ENCODE results near the gene NOS1.
"Not testable (repeated sequence)": the region's sequence is repeated elsewhere in the genome, so short reads cannot be mapped to it uniquely, and the experiment has no call there.

Gene NOS1

GRCh38 chr12:117202033-117202432 lies 159.4 kb downstream of the NOS1 start:
- DNase-seq = no peak

- DNase-seq = not testable (repeated sequence)
Measured at GRCh38 chr12:117199956-117200744, 161.3 kb downstream of the NOS1 start.

- DNase-seq = not testable (repeated sequence)
Measured at GRCh38 chr12:117196334-117196733, 165.1 kb downstream of the NOS1 start.

- DNase-seq = not testable (repeated sequence)
Measured at GRCh38 chr12:117195027-117195426, 166.4 kb downstream of the NOS1 start.

- no peak for DNase-seq
Measured at GRCh38 chr12:117193903-117194302, 167.5 kb downstream of the NOS1 start.

GRCh38 chr12:117192581-117192980 lies 168.8 kb downstream of the NOS1 start:
- DNase-seq = not testable (repeated sequence)

- peak; percentile 48 for DNase-seq
Measured at GRCh38 chr12:117192057-117192456, 169.4 kb downstream of the NOS1 start.

GRCh38 chr12:117190210-117190781 lies 171.1 kb downstream of the NOS1 start, which contains the start of gene FBXO21:
TSS of gene FBXO21 (minus strand) at chr12:117190470. CDS start at chr12:117190456, 14 bp downstream.
- DNase-seq = peak; percentile 98

- DNase-seq = peak; percentile 74
Measured at GRCh38 chr12:117189725-117190209, 171.7 kb downstream of the NOS1 start.

GRCh38 chr12:117188961-117189724 lies 172.3 kb downstream of the NOS1 start:
- DNase-seq = no peak

GRCh38 chr12:117188121-117188665 lies 173.2 kb downstream of the NOS1 start:
- DNase-seq = no peak

- DNase-seq = no peak
Measured at GRCh38 chr12:117187421-117187820, 174.0 kb downstream of the NOS1 start.

- DNase-seq = no peak
Measured at GRCh38 chr12:117182866-117183265, 178.6 kb downstream of the NOS1 start.

- not testable (repeated sequence) for DNase-seq
Measured at GRCh38 chr12:117181468-117181843, 180.0 kb downstream of the NOS1 start.

- DNase-seq = no peak
Measured at GRCh38 chr12:117180758-117181467, 180.5 kb downstream of the NOS1 start.

- DNase-seq = no peak
Measured at GRCh38 chr12:117178745-117179144, 182.7 kb downstream of the NOS1 start.

- no peak for DNase-seq
Measured at GRCh38 chr12:117178301-117178700, 183.1 kb downstream of the NOS1 start.

- DNase-seq = no peak
Measured at GRCh38 chr12:117172168-117172567, 189.3 kb downstream of the NOS1 start.

- no peak for DNase-seq
Measured at GRCh38 chr12:117171499-117172162, 189.8 kb downstream of the NOS1 start.

GRCh38 chr12:117169548-117169947 lies 191.9 kb downstream of the NOS1 start:
- DNase-seq = no peak

GRCh38 chr12:117168976-117169375 lies 192.4 kb downstream of the NOS1 start:
- no peak for DNase-seq

- DNase-seq = no peak
Measured at GRCh38 chr12:117167769-117168168, 193.7 kb downstream of the NOS1 start.
